NT2/D1 (cell line): Measurements from ENCODE around the gene PDE7B.

Experiments used
- DNase-seq: peaks from one replicate; pipeline ENCODE4 v3.0.0-alpha.2; 2011; ENCODE audit warnings: low read depth, low spot score
- H3K27me3 ChIP-seq: 2 replicates; pipeline ENCODE4 v1.6.0; 2011; ENCODE audit warnings: mild to moderate bottlenecking; ENCODE audit not compliant: insufficient read length, insufficient read depth
- H3K36me3 ChIP-seq: 2 replicates; pipeline ENCODE4 v1.6.1; 2011; ENCODE audit warnings: mild to moderate bottlenecking, low read length, mixed read lengths; ENCODE audit not compliant: insufficient read depth, insufficient read length
- H3K4me1 ChIP-seq: 2 replicates; pipeline ENCODE4 v1.5.1; 2011; ENCODE audit not compliant: insufficient read depth, insufficient read length
- H3K4me3 ChIP-seq: 2 replicates; pipeline ENCODE4 v1.5.1; 2011; ENCODE audit warnings: low read depth; ENCODE audit not compliant: insufficient read length
- H3K9ac ChIP-seq: 2 replicates; pipeline ENCODE4 v1.6.0; 2011; ENCODE audit warnings: low read depth; ENCODE audit not compliant: insufficient read length
- H3K9me3 ChIP-seq: 2 replicates; pipeline ENCODE4 v1.5.1; 2011; ENCODE audit warnings: mild to moderate bottlenecking, low read length; ENCODE audit not compliant: insufficient read depth
- SUZ12 ChIP-seq: IDR thresholded peaks from 2 replicates; pipeline ENCODE4 v1.6.1; 2011; ENCODE audit not compliant: insufficient read length, insufficient read depth; ENCODE audit errors: extremely low read depth
- YY1 ChIP-seq: IDR thresholded peaks from 2 replicates; pipeline ENCODE4 v1.6.1; 2011; ENCODE audit not compliant: insufficient read length, insufficient read depth
- ZNF274 ChIP-seq: IDR thresholded peaks from 2 replicates; pipeline ENCODE4 v1.6.1; 2011; ENCODE audit warnings: mild to moderate bottlenecking, low read depth, low read length

Gene PDE7B

GRCh38 chr6:136189104-136189503, 337.6 kb downstream of the PDE7B start:
- H3K36me3 ChIP-seq = no peaks in the 10 kb centered on the region
- no peak overlapping the region for H3K9ac ChIP-seq
- no peak for DNase-seq
- H3K9me3 ChIP-seq = no peaks in the 10 kb centered on the region
- no peaks in the 10 kb centered on the region for H3K27me3 ChIP-seq
- no peak overlapping the region for H3K4me3 ChIP-seq
- TF ChIP-seq YY1 (no peak), ZNF274 (no peak), SUZ12 (no peak)
- H3K4me1 ChIP-seq = no peaks in the 10 kb centered on the region

DNA sequence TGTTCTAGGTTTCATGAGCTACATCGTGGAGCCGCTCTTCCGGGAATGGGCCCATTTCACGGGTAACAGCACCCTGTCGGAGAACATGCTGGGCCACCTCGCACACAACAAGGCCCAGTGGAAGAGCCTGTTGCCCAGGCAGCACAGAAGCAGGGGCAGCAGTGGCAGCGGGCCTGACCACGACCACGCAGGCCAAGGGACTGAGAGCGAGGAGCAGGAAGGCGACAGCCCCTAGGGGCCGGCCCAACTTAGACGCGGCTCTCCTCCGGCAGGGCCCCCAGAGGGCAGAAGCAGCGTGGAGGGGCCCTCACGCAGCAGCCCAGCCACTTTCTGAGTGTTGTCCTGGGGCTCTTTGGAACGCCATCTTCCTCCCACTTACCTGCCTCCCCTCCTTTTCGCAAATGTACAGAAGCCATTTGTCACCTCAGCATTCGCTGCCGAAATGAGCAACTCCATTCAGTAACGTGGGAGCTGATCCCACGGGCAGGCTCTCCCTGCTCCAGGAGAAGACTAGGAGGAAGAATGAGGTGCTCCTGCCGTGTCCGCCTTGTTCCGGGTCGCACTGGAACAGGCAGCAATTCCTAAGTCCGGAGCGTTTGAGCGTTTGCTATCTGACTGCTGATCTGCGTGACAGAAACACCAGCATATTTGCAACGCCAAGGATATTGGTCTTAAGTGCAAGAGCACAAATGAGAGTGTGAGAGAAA, 340.3 kb downstream of the PDE7B start:
- no peak for TF ChIP-seq SUZ12
- Histone ChIP-seq H3K36me3 (no peaks in the 10 kb centered on the region), H3K9ac (no peak overlapping the region)

GRCh38 chr6:136192902-136193301, 341.4 kb downstream of the PDE7B start:
- H3K4me3 ChIP-seq = no peak overlapping the region
- no peak overlapping the region for H3K9ac ChIP-seq
- no peak for DNase-seq
- H3K27me3 ChIP-seq = no peaks in the 10 kb centered on the region
- TF ChIP-seq YY1 (no peak), ZNF274 (no peak), SUZ12 (no peak)
- H3K36me3 ChIP-seq = no peaks in the 10 kb centered on the region
- H3K9me3 ChIP-seq = no peaks in the 10 kb centered on the region
- H3K4me1 ChIP-seq = no peaks in the 10 kb centered on the region

More for the DNA sequence above, 340.3 kb downstream of the PDE7B start:
- no peaks in the 10 kb centered on the region for H3K9me3 ChIP-seq
- no peak overlapping the region for H3K4me3 ChIP-seq
- no peaks in the 10 kb centered on the region for H3K4me1 ChIP-seq
- no peaks in the 10 kb centered on the region for H3K27me3 ChIP-seq
- no peak for DNase-seq

DNA sequence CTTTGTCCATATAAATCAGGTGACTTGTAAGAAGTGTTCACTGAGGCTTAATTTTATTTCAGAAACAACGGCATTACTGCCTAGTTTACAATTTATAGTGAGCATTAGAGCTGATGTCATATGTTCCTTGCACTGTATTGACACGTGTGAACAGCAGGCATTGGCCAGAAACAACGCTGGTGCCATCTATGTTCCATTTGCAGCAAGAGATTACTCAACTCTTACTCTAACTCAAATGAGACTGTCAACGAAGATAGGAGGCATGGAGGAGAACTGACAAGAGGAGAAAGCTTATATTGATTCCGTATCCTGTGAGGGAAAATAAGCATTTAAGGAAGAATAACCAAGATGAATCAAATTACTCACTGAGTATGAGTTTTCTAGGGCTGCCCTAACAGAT, 350.2 kb downstream of the PDE7B start:
- Histone ChIP-seq H3K4me1 (no peaks in the 10 kb centered on the region), H3K9me3 (no peaks in the 10 kb centered on the region), H3K36me3 (no peaks in the 10 kb centered on the region), H3K27me3 (no peaks in the 10 kb centered on the region), H3K4me3 (no peak overlapping the region), H3K9ac (no peak overlapping the region)
- no peak for DNase-seq
- no peak for TF ChIP-seq ZNF274
- TF ChIP-seq SUZ12 = no peak
- no peak for TF ChIP-seq YY1

- peak; percentile 2 for DNase-seq
- no peaks in the 10 kb centered on the region for H3K27me3 ChIP-seq
- H3K9ac ChIP-seq = no peak overlapping the region
- H3K36me3 ChIP-seq = no peaks in the 10 kb centered on the region
- no peaks in the 10 kb centered on the region for H3K4me1 ChIP-seq
- TF ChIP-seq SUZ12 (no peak), ZNF274 (no peak), YY1 (no peak)
- H3K9me3 ChIP-seq = no peaks in the 10 kb centered on the region; the same call in 1 of the 2 replicates
- H3K4me3 ChIP-seq = no peak overlapping the region
These were observed 357.3 kb downstream of the PDE7B start for GRCh38 chr6:136208783-136209182.

GRCh38 chr6:136209496-136209895, 358.0 kb downstream of the PDE7B start:
- no peak for DNase-seq
- H3K27me3 ChIP-seq = no peaks in the 10 kb centered on the region
- no peak overlapping the region for H3K4me3 ChIP-seq
- H3K9me3 ChIP-seq = no peaks in the 10 kb centered on the region; the same call in 1 of the 2 replicates
- TF ChIP-seq ZNF274 (no peak), SUZ12 (no peak), YY1 (no peak)
- H3K36me3 ChIP-seq = no peaks in the 10 kb centered on the region
- no peak overlapping the region for H3K9ac ChIP-seq
- no peaks in the 10 kb centered on the region for H3K4me1 ChIP-seq

DNA sequence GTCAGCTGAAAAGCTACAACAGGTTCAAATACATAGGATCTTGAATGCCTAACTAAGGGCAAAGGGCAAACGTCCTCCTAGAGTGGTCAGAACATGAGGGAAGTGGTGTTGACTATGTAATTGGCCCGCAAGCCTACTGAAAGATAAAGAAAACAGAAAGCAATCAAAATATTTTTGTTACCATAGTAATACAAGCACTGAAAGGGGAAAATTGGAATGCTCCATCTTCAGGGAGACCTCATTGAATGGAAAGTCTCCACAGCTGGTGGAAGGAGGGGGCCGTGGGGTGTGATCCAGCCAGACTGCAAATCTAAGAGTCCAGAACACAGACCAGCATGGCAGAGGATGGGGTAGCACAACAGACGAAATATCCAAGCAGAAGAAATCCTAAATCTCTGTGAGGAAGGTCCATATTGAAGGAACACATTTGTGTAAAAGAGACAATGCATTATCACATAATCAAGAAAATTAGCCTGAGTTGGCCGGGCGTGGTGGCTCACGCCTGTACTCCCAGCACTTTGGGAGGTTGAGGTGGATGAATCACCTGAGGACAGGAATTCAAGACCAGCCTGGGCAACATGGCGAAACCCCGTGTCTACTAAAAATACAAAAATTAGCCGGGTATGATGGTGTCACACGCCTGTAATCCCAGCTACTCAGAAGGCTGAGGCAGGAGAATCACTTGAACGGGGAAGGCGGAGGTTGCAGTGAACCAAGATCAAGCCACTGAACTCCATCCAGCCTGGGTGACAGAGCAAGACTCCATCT, 359.1 kb downstream of the PDE7B start:
- no peak for DNase-seq
- no peaks in the 10 kb centered on the region for H3K36me3 ChIP-seq
- H3K9ac ChIP-seq = no peak overlapping the region
- no peaks in the 10 kb centered on the region; the same call in 1 of the 2 replicates for H3K9me3 ChIP-seq
- H3K4me3 ChIP-seq = no peak overlapping the region
- H3K4me1 ChIP-seq = no peaks in the 10 kb centered on the region
- no peak for TF ChIP-seq SUZ12
- TF ChIP-seq ZNF274 = no peak
- no peak for TF ChIP-seq YY1
- no peaks in the 10 kb centered on the region for H3K27me3 ChIP-seq
